ENCODE results near the gene CYFIP1.

The CYFIP1 gene

DNA sequence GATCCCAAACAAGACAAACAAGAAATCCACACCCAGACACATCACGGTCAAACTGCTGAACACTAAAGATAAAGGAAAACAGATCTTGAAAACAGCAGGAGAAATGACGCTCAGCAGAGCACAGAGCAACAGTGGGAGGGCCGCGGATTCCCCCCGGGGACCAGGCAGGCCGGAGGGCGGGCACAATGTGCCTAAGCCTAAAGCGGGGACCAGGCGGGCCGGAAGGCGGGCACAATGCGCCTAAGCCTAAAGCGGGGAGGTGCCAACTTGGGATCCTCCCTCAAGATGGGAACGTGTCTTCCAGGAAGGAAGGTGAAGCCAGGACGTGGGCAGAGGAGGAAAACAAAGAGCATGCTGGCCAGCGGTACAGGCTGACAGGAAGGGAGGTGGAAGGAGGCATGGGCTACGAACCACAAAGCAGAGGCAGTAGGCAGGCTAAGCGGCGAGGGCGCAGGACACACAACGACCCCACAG, 31.1 kb downstream of the CYFIP1 start:
- DNase-seq (ENCODE audit: low read depth in 1 of 2, low spot score in 1 of 2), result no peak
- H3K27me3 ChIP-seq (ENCODE audit: insufficient read depth, poor library complexity, severe bottlenecking), result no peaks in the 10 kb centered on the region
- H3K27ac ChIP-seq (replicated peaks), result no peak overlapping the region
- TF ChIP-seq, protein P1, sequence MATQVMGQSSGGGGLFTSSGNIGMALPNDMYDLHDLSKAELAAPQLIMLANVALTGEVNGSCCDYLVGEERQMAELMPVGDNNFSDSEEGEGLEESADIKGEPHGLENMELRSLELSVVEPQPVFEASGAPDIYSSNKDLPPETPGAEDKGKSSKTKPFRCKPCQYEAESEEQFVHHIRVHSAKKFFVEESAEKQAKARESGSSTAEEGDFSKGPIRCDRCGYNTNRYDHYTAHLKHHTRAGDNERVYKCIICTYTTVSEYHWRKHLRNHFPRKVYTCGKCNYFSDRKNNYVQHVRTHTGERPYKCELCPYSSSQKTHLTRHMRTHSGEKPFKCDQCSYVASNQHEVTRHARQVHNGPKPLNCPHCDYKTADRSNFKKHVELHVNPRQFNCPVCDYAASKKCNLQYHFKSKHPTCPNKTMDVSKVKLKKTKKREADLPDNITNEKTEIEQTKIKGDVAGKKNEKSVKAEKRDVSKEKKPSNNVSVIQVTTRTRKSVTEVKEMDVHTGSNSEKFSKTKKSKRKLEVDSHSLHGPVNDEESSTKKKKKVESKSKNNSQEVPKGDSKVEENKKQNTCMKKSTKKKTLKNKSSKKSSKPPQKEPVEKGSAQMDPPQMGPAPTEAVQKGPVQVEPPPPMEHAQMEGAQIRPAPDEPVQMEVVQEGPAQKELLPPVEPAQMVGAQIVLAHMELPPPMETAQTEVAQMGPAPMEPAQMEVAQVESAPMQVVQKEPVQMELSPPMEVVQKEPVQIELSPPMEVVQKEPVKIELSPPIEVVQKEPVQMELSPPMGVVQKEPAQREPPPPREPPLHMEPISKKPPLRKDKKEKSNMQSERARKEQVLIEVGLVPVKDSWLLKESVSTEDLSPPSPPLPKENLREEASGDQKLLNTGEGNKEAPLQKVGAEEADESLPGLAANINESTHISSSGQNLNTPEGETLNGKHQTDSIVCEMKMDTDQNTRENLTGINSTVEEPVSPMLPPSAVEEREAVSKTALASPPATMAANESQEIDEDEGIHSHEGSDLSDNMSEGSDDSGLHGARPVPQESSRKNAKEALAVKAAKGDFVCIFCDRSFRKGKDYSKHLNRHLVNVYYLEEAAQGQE (IDR thresholded peaks at IDR 0.05; ENCODE audit: insufficient replicate concordance, low read depth), result no peak
- TF ChIP-seq GABPA (IDR thresholded peaks at IDR 0.05; ENCODE audit: low read depth) (no peak), POLR2AphosphoS5 (IDR thresholded peaks at IDR 0.05; ENCODE audit: low read depth) (no peak), SPI1 (IDR thresholded peaks at IDR 0.05; ENCODE audit: borderline replicate concordance, low read depth) (no peak)
- TF ChIP-seq, protein P2, sequence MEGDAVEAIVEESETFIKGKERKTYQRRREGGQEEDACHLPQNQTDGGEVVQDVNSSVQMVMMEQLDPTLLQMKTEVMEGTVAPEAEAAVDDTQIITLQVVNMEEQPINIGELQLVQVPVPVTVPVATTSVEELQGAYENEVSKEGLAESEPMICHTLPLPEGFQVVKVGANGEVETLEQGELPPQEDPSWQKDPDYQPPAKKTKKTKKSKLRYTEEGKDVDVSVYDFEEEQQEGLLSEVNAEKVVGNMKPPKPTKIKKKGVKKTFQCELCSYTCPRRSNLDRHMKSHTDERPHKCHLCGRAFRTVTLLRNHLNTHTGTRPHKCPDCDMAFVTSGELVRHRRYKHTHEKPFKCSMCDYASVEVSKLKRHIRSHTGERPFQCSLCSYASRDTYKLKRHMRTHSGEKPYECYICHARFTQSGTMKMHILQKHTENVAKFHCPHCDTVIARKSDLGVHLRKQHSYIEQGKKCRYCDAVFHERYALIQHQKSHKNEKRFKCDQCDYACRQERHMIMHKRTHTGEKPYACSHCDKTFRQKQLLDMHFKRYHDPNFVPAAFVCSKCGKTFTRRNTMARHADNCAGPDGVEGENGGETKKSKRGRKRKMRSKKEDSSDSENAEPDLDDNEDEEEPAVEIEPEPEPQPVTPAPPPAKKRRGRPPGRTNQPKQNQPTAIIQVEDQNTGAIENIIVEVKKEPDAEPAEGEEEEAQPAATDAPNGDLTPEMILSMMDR (IDR thresholded peaks at IDR 0.05; ENCODE audit: insufficient read depth, low read length), result no peak
- no peak overlapping the region for H3K4me3 ChIP-seq (replicated peaks; ENCODE audit: insufficient read depth, low read length)

- no peak for DNase-seq (ENCODE audit: low read depth in 1 of 2, low spot score in 1 of 2)
- H3K27ac ChIP-seq (replicated peaks), result no peak overlapping the region
- H3K27me3 ChIP-seq (ENCODE audit: insufficient read depth, poor library complexity, severe bottlenecking), result no peaks in the 10 kb centered on the region
- no peak overlapping the region for H3K4me3 ChIP-seq (replicated peaks; ENCODE audit: insufficient read depth, low read length)
- TF ChIP-seq, protein P1 (IDR thresholded peaks at IDR 0.05; ENCODE audit: insufficient replicate concordance, low read depth), result no peak
- no peak for TF ChIP-seq POLR2AphosphoS5 (IDR thresholded peaks at IDR 0.05; ENCODE audit: low read depth)
- TF ChIP-seq, protein P2 (IDR thresholded peaks at IDR 0.05; ENCODE audit: insufficient read depth, low read length), result no peak
- no peak for TF ChIP-seq GABPA (IDR thresholded peaks at IDR 0.05; ENCODE audit: low read depth)
- TF ChIP-seq SPI1 (IDR thresholded peaks at IDR 0.05; ENCODE audit: borderline replicate concordance, low read depth), result no peak
Observed at GRCh38 chr15:22948056-22948455, 32.1 kb downstream of the CYFIP1 start.

DNA sequence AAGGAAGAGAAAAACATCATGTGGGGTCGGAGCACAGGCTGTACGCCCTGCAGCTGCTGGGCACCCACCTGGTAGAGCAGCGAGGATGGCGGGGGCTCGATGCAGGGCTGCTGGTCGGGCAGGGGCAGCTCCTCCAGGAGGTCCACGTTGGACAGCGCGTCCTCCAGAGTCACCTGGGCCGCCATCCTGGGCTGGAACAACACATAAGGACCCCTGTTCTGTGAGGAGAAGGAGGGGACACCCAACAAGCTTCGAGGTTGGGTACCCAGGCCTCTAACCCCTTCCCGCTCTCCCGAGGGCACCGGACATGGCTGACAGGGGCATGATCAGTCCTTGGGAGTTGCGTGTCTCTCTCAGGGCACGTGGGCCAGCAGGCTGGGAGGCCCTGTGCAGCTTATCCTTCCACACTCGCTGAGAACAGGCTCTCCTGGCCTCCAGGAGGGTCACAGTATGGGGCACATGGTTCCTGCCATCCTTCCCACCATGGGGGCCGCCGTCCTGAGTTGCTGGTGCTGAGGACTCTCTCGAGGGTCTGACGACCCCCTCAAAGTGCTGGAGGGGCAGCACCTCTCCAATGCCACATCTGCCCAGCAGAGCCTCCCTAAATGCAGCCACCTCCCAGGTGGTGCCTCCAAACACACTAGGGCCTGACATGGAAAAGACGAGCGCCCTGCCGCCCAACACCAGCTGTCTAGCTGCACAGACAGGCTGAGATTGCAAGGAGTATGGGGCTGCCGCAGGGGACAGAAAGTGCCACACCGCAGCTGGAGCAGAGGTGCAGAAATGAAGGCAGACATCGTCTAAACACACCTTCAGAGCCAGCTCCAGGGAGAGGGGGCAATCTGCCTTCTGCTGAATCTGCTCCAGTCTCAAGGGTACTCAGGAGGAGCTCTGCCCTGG, 32.8 kb downstream of the CYFIP1 start:
- TF ChIP-seq, protein P1 (IDR thresholded peaks at IDR 0.05; ENCODE audit: insufficient replicate concordance, low read depth), result no peak
- TF ChIP-seq, protein P2 (IDR thresholded peaks at IDR 0.05; ENCODE audit: insufficient read depth, low read length), result no peak
- TF ChIP-seq SPI1 (IDR thresholded peaks at IDR 0.05; ENCODE audit: borderline replicate concordance, low read depth) (no peak), GABPA (IDR thresholded peaks at IDR 0.05; ENCODE audit: low read depth) (no peak), POLR2AphosphoS5 (IDR thresholded peaks at IDR 0.05; ENCODE audit: low read depth) (no peak)
- no peak overlapping the region for H3K4me3 ChIP-seq (replicated peaks; ENCODE audit: insufficient read depth, low read length)
- no peaks in the 10 kb centered on the region for H3K27me3 ChIP-seq (ENCODE audit: insufficient read depth, poor library complexity, severe bottlenecking)
- H3K27ac ChIP-seq (replicated peaks), result no peak overlapping the region
- no peak for DNase-seq (ENCODE audit: low read depth in 1 of 2, low spot score in 1 of 2)

Data from HL-60 (cell line).